Mammary epithelial cell (primary cell): ENCODE measurements around the gene CLSTN3.

Source experiments
- EZH2 ChIP-seq: IDR thresholded peaks from 2 replicates; pipeline ENCODE4 v1.6.1; 2012; ENCODE audit warnings: low read length, inconsistent platforms, borderline replicate concordance
- TF ChIP-seq, protein P1 (sequence below), 2 donors: IDR thresholded peaks in 1 of 2; conservative IDR thresholded peaks in 1 of 2; 2 replicates each; pipeline ENCODE4 v1.5.1; 2011 to 2012; ENCODE audit warnings: inconsistent platforms in 2 of 2, low read length in 2 of 2, mild to moderate bottlenecking in 2 of 2, control low read depth in 1 of 2, low read depth in 1 of 2; ENCODE audit not compliant: insufficient read depth in 1 of 2; ENCODE audit errors: extremely low read depth in 1 of 2

DNA sequence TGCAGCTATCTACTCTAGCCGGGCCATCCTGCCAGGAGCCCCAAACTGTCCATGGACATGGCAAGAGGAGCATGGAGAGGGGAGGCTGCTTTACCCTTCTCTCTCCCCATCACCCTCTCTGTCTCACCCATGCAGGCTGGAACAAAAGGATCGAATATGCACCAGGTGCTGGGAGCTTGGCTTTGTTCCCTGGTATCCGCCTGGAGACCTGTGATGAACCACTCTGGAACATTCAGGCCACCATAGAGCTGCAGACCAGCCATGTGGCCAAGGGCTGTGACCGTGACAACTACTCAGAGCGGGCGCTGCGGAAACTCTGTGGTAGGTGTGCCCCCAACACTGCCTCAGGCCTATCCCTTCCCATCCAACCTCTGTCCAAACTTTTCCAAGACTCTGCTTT lies 5.9 kb downstream of the CLSTN3 start:
- TF ChIP-seq, protein P1, sequence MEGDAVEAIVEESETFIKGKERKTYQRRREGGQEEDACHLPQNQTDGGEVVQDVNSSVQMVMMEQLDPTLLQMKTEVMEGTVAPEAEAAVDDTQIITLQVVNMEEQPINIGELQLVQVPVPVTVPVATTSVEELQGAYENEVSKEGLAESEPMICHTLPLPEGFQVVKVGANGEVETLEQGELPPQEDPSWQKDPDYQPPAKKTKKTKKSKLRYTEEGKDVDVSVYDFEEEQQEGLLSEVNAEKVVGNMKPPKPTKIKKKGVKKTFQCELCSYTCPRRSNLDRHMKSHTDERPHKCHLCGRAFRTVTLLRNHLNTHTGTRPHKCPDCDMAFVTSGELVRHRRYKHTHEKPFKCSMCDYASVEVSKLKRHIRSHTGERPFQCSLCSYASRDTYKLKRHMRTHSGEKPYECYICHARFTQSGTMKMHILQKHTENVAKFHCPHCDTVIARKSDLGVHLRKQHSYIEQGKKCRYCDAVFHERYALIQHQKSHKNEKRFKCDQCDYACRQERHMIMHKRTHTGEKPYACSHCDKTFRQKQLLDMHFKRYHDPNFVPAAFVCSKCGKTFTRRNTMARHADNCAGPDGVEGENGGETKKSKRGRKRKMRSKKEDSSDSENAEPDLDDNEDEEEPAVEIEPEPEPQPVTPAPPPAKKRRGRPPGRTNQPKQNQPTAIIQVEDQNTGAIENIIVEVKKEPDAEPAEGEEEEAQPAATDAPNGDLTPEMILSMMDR (conservative IDR thresholded peaks at IDR 0.05 in 1 of 2, IDR thresholded peaks at IDR 0.05 in 1 of 2; ENCODE audit: extremely low read depth in 1 of 2, insufficient read depth in 1 of 2, low read depth in 1 of 2, low read length in 2 of 2) = no peak
- no peak for TF ChIP-seq EZH2
